ENCODE data around the gene S100Z.
"Not testable (repeated sequence)": the region's sequence is repeated elsewhere in the genome, so short reads cannot be mapped to it uniquely, and the experiment has no call there.

The S100Z gene

GRCh38 chr5:76893294-76893693, 43.5 kb downstream of the S100Z start:
- no peak for DNase-seq

GRCh38 chr5:76896196-76896595, 46.4 kb downstream of the S100Z start:
- no peak for DNase-seq

GRCh38 chr5:76901522-76901921, 51.7 kb downstream of the S100Z start:
- DNase-seq, result no peak

GRCh38 chr5:76908166-76908565, 58.4 kb downstream of the S100Z start:
- no peak for DNase-seq

- not testable (repeated sequence) for DNase-seq
These were observed 60.6 kb downstream of the S100Z start for GRCh38 chr5:76910344-76910933.

GRCh38 chr5:76914671-76915070, 64.9 kb downstream of the S100Z start:
- DNase-seq, result not testable (repeated sequence)

GRCh38 chr5:76918539-76918938, 68.7 kb downstream of the S100Z start:
- no peak for DNase-seq

GRCh38 chr5:76920491-76920890, 70.7 kb downstream of the S100Z start:
- no peak for DNase-seq

GRCh38 chr5:76926329-76927105, 76.7 kb downstream of the S100Z start:
- DNase-seq, result no peak

- no peak for DNase-seq
These were observed 78.1 kb downstream of the S100Z start for GRCh38 chr5:76927961-76928360.

GRCh38 chr5:76930083-76930482, 80.3 kb downstream of the S100Z start:
- no peak for DNase-seq

GRCh38 chr5:76938177-76938576, 88.4 kb downstream of the S100Z start:
- DNase-seq, result no peak

- no peak for DNase-seq
These were observed 91.2 kb downstream of the S100Z start for GRCh38 chr5:76941000-76941399.

GRCh38 chr5:76941442-76941841, 91.6 kb downstream of the S100Z start:
- DNase-seq, result no peak

- no peak for DNase-seq
These were observed 92.8 kb downstream of the S100Z start for GRCh38 chr5:76942581-76942980.

GRCh38 chr5:76943006-76943405, 93.2 kb downstream of the S100Z start:
- DNase-seq, result no peak

- no peak for DNase-seq
These were observed 94.8 kb downstream of the S100Z start for GRCh38 chr5:76944638-76945037.

GRCh38 chr5:76945238-76945637, 95.4 kb downstream of the S100Z start:
- DNase-seq, result not testable (repeated sequence)

GRCh38 chr5:76946090-76946489, 96.3 kb downstream of the S100Z start:
- no peak for DNase-seq

GRCh38 chr5:76947082-76947503, 97.3 kb downstream of the S100Z start:
- no peak for DNase-seq

- DNase-seq, result no peak
These were observed 103.2 kb downstream of the S100Z start, which contains the start of gene CRHBP for GRCh38 chr5:76952795-76953536. Gene CRHBP (plus strand): TSS chr5:76953045. CDS start chr5:76953135, 90 bp downstream.

GRCh38 chr5:76953551-76954382, 104.0 kb downstream of the S100Z start:
- no peak for DNase-seq

GRCh38 chr5:76954383-76954763, 104.6 kb downstream of the S100Z start:
- DNase-seq, result no peak

All from GF-D8 (cell line).